ENCODE results near the gene FUZ. TPM values are rescaled to one million over a fixed set of nuclear protein-coding genes. Genes with fewer than 3 reads are reported as not detected.

Gene FUZ
- total and polyA plus RNA-seq, 9 donors: 14.6 to 23.8 (median 17.4) TPM

DNA sequence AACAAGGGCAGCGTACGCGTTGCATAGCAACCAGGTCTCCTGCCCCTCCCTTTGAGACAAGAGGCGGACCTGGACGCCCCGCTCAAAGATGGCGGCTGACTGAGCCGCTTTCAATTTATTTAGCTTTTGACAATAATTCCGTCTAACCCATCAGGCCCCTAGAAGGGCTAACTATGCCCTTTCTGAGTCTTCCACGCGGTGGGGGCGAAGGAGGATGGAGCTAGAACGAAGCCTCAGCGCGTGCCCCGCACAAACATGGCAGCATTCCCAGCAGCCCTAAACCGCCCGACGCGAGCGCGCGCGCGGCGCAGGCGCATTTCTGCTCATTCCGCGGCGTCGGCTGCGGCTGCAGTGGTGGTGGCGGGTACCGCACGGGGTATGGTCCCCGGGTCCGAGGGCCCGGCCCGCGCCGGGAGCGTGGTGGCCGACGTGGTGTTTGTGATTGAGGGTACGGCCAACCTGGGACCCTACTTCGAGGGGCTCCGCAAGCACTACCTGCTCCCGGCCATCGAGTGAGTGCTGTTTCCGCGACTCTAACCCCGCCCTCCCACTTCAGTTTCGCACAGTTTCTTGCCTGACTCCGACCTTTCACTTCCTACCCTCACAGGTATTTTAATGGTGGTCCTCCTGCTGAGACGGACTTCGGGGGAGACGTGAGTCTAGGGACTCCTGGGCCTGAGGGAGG, 5.0 kb upstream of the FUZ start, which contains the start of gene MED25:
Gene MED25, plus strand, starts transcription at position 326 of the 685 bp plus-strand sequence. Its CDS starts 53 bp downstream, at position 379.
- Histone ChIP-seq H3K4me1 (ENCODE audit: control insufficient read depth, insufficient read depth, low read length) (peaks cover 18% of the 10 kb centered on the region), H3K36me3 (ENCODE audit: control insufficient read depth, insufficient read depth, low read length) (peaks cover 7% of the 10 kb centered on the region), H3K27ac (ENCODE audit: low read length) (peak within 1 kb of the TSS; percentile 99), H3K27me3 (ENCODE audit: control insufficient read depth, insufficient read depth, low read length) (no peaks in the 10 kb centered on the region), H3K9me3 (replicated peaks; ENCODE audit: control insufficient read depth, low read depth, low read length) (no peaks in the 10 kb centered on the region), H3K4me3 (ENCODE audit: low read length) (peak within 1 kb of the TSS; percentile 71)
- under 1% methylated on average over 34 of the region's 57 CpGs for WGBS (ENCODE audit: insufficient coverage)
- DNase-seq: peak; percentile 94

DNA sequence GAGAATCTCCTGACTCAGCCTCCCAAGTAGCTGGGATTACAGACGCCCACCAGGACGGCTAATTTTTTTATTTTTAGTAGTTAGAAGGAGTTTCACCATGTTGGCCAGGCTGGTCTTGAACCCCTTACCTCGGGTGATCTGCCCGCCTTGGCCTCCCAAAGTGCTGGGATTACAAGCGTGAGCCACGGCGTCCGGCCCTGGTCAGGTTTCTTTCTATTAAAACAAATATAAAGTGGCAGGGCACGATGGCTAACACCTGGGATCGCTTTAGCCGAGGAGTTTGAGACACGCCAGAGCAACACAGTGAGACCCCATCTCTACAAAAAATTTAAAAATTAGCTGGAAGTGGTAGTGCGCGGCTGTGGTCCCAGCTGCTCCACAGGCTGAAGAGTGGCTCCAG, 3.5 kb upstream of the FUZ start:
- peak overlapping the region; percentile 99 for H3K27ac ChIP-seq (ENCODE audit: low read length)
- no peak overlapping the region for H3K4me3 ChIP-seq (ENCODE audit: low read length)
- 41% methylated on average over 7 of the region's 14 CpGs for WGBS (ENCODE audit: insufficient coverage)
- H3K9me3 ChIP-seq (replicated peaks; ENCODE audit: control insufficient read depth, low read depth, low read length): no peaks in the 10 kb centered on the region
- no peaks in the 10 kb centered on the region for H3K27me3 ChIP-seq (ENCODE audit: control insufficient read depth, insufficient read depth, low read length)
- no peak for DNase-seq
- H3K36me3 ChIP-seq (ENCODE audit: control insufficient read depth, insufficient read depth, low read length): peaks cover 6% of the 10 kb centered on the region
- H3K4me1 ChIP-seq (ENCODE audit: control insufficient read depth, insufficient read depth, low read length): peaks cover 29% of the 10 kb centered on the region

DNA sequence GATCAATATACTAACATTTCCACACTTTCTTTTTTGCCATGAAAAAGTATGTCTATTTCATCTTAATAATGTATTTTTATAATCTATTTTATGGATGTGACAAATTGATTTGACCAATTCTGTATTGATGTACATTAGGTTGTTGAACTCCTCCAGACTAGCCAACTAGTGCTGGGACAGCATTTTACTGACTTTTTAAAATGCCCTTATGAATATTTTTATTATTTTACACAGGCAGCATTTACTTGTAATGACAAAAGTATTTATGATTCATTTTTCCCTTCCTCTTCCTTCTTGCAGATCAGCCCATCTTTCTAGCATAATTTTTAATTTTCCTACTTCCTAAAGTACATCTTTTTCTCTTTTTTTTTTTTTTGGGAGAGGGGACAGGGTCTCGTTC, 918 bp upstream of the FUZ start:
- no CpG with 5 or more reads among the region's 1 CpG for WGBS (ENCODE audit: insufficient coverage)
- DNase-seq: peak; percentile 25
- H3K36me3 ChIP-seq (ENCODE audit: control insufficient read depth, insufficient read depth, low read length): no peaks in the 10 kb centered on the region
- H3K4me1 ChIP-seq (ENCODE audit: control insufficient read depth, insufficient read depth, low read length): peaks cover 34% of the 10 kb centered on the region
- peak overlapping the region; percentile 99 for H3K27ac ChIP-seq (ENCODE audit: low read length)
- H3K27me3 ChIP-seq (ENCODE audit: control insufficient read depth, insufficient read depth, low read length): no peaks in the 10 kb centered on the region
- no peaks in the 10 kb centered on the region for H3K9me3 ChIP-seq (replicated peaks; ENCODE audit: control insufficient read depth, low read depth, low read length)
- H3K4me3 ChIP-seq (ENCODE audit: low read length): peak overlapping the region; percentile 86

DNA sequence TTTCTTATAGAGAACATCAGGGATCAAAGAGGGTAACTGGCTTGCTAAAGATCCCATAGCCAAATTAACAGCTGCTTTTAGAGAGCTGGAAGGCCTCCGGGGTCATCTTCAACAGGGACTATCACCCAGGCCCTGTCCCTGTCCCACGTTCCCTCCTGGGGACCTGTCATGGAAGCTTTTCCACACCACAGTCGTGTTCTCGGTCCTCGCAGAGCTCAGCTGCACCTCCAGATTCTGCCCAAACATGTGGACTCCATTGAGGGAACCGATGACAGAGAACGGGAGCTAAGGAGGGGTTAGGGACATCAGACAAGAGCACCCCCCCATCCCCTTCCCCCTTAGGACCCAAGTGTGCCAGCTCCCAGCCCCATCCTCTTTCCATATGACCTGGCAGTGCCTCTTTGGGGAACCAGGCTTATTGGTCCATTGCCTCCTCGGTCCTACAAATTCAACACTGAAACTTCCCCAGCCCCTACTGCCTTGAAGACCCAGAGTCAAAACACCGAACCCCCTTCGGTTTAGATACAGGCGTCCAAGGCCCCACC, 568 bp downstream of the FUZ start:
- Histone ChIP-seq H3K27me3 (ENCODE audit: control insufficient read depth, insufficient read depth, low read length) (no peaks in the 10 kb centered on the region), H3K4me3 (ENCODE audit: low read length) (peak overlapping the region; percentile 86), H3K9me3 (replicated peaks; ENCODE audit: control insufficient read depth, low read depth, low read length) (no peaks in the 10 kb centered on the region), H3K36me3 (ENCODE audit: control insufficient read depth, insufficient read depth, low read length) (no peaks in the 10 kb centered on the region), H3K27ac (ENCODE audit: low read length) (peak overlapping the region; percentile 99), H3K4me1 (ENCODE audit: control insufficient read depth, insufficient read depth, low read length) (peaks cover 35% of the 10 kb centered on the region)
- DNase-seq: no peak
- WGBS (ENCODE audit: insufficient coverage): 29% methylated on average over 8 of the region's 11 CpGs

DNA sequence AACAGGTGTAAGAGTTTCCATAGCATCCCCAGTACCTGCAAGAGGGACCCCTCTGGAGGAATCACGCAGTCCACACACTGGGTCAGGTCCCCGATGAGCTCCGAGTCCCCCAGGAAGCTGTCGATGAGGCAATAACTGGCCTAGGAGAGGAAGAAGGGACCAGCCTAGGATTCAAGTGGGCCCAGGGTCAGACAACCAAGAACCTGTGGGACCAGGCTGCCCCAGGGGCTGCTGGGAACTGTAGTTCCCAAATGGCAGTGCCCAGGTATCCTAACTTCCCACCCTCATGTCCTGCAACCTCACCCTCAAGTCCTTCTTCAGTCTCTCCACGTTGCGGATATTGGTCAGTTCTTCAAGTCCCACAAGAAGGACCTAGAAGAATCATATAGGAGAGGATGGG, 1.8 kb downstream of the FUZ start:
- WGBS (ENCODE audit: insufficient coverage): 95% methylated on average over 5 of the region's 6 CpGs
- Histone ChIP-seq H3K27me3 (ENCODE audit: control insufficient read depth, insufficient read depth, low read length) (no peaks in the 10 kb centered on the region), H3K4me3 (ENCODE audit: low read length) (no peak overlapping the region), H3K27ac (ENCODE audit: low read length) (no peak overlapping the region), H3K9me3 (replicated peaks; ENCODE audit: control insufficient read depth, low read depth, low read length) (no peaks in the 10 kb centered on the region), H3K36me3 (ENCODE audit: control insufficient read depth, insufficient read depth, low read length) (peaks cover 11% of the 10 kb centered on the region), H3K4me1 (ENCODE audit: control insufficient read depth, insufficient read depth, low read length) (peaks cover 29% of the 10 kb centered on the region)
- peak; percentile 20 for DNase-seq

DNA sequence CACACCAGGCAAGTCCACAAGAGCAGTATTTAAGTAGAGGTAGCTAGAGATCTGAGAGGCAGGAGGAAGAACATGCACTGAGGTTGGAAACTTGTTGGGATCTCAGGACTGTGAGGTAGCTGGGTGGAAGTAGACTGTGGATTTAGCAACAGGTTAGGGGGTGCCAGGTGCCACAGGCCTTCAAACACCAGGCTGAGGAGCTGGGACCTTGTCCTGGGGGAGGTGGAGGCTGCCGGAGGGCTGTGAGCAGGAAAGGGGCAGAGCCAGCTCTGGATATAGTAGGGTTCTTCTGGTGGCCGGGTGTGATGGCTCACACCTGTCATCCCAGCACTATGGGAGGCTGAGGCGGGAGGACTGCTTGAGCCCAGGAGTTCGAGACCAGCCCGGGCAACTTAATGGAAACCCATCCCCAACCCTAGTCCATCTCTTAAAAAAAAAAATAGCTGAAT, 3.1 kb downstream of the FUZ start:
- Histone ChIP-seq H3K9me3 (replicated peaks; ENCODE audit: control insufficient read depth, low read depth, low read length) (no peaks in the 10 kb centered on the region), H3K4me3 (ENCODE audit: low read length) (no peak overlapping the region), H3K27ac (ENCODE audit: low read length) (peak overlapping the region; percentile 88), H3K4me1 (ENCODE audit: control insufficient read depth, insufficient read depth, low read length) (peaks cover 27% of the 10 kb centered on the region), H3K36me3 (ENCODE audit: control insufficient read depth, insufficient read depth, low read length) (peaks cover 22% of the 10 kb centered on the region), H3K27me3 (ENCODE audit: control insufficient read depth, insufficient read depth, low read length) (no peaks in the 10 kb centered on the region)
- DNase-seq: no peak
- WGBS (ENCODE audit: insufficient coverage): 75% methylated on average over 4 of the region's 5 CpGs

DNA sequence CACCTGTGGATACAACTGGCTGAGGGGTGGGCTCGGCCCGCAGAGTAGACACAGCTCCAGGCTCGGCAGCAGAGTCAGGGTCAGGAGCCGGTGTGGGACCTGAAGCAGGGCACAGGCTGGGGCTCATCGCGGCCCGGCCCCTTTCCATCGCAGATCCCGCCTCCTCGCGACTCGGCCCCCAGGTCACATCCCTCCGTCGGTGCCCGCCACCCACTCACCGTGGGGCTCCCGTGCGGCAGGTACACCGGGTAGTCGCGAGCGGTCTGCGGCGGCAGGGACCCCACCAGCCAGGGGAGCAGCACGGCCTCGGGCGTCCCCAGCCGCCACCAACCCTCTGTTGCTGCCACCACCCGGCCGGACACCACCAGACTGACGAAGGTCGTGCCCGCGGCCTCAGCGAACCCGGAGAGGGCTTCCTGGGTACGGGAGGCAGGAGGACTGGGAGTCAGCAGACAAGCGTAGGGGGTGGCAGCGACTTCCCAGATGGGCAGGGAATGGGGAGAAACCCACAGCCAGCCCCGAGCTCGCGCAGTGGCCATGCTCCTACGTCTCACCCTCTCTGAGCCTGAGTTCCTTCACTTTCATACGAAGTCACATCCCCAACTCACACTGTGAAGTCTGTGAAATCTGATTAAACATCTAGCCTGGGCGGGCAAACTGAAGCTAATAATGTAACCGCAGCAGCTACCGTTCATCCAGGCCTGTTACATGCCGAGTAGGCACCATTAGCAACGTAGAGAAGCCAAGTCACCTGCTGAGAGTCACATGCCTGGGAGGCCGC, 3.7 kb downstream of the FUZ start:
- peak overlapping the region; percentile 81 for H3K4me3 ChIP-seq (ENCODE audit: low read length)
- no peaks in the 10 kb centered on the region for H3K27me3 ChIP-seq (ENCODE audit: control insufficient read depth, insufficient read depth, low read length)
- peaks cover 27% of the 10 kb centered on the region for H3K4me1 ChIP-seq (ENCODE audit: control insufficient read depth, insufficient read depth, low read length)
- peak; percentile 54 for DNase-seq
- no peaks in the 10 kb centered on the region for H3K9me3 ChIP-seq (replicated peaks; ENCODE audit: control insufficient read depth, low read depth, low read length)
- H3K36me3 ChIP-seq (ENCODE audit: control insufficient read depth, insufficient read depth, low read length): peaks cover 27% of the 10 kb centered on the region
- WGBS (ENCODE audit: insufficient coverage): 9% methylated on average over 31 of the region's 50 CpGs
- H3K27ac ChIP-seq (ENCODE audit: low read length): peak overlapping the region; percentile 88

DNA sequence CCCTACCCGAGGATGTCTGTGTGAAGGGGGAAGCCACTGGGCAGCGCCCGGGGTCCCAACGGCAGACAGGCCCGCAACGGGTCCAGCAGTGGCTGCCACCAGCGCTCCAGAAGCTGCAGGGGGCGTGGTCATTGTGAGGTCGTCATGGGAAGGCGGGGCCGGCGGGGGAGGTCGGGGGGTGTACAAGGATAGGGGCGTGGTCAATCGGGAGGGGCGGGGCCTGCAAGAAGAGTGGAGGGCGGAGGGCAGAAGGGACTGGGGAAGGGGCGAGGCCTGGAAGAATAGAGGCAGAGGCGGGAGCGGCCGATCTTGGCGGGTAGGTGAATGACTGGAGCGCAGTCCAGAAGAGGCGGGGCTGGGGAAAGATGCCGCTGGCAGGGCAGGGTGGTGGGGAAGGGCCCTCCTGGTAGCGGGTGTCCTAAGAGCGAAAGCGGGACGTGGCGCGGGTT, 4.4 kb downstream of the FUZ start:
- peak; percentile 93 for DNase-seq
- Histone ChIP-seq H3K27ac (ENCODE audit: low read length) (peak overlapping the region; percentile 88), H3K36me3 (ENCODE audit: control insufficient read depth, insufficient read depth, low read length) (peaks cover 32% of the 10 kb centered on the region), H3K9me3 (replicated peaks; ENCODE audit: control insufficient read depth, low read depth, low read length) (no peaks in the 10 kb centered on the region), H3K4me3 (ENCODE audit: low read length) (peak overlapping the region; percentile 81), H3K4me1 (ENCODE audit: control insufficient read depth, insufficient read depth, low read length) (peaks cover 27% of the 10 kb centered on the region), H3K27me3 (ENCODE audit: control insufficient read depth, insufficient read depth, low read length) (no peaks in the 10 kb centered on the region)
- 3% methylated on average over 30 of the region's 31 CpGs for WGBS (ENCODE audit: insufficient coverage)

DNA sequence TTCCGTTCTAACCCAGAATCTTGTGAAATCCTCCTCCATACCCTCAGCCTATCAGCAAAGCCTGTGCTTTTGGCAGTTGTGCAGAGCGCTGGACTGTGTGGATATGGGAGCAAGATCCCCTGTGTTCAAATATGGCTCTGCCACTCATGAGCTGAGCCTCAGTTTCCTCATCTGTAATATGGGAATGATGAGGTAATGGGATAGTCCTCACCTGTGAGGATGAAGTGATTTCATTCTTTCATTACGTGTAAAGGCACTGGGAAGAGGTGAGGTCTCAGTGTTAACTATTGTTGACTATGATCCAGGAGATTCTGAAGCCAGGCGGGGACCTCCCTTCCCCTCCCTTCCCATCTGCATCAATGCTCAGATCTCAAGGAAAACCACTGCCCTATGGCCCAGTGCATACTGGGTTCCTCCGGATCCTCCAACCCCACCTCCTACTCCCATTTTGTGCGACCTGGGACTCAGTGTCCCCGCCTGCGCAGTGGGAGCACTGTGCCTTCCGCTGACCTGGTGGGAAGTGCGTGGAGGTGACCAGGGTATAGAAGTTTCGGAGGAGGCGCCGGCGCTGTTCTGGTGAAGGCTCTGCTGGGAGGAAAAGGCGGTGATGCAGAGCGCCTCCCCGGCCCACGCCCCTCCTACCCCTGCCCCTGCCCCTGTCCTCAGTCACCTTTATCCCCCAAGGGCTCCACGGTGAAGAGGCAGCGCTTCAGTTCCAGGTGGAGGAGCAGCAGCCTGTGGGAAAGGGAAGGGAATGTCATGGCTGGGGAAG, 5.0 kb downstream of the FUZ start:
- no peaks in the 10 kb centered on the region for H3K27me3 ChIP-seq (ENCODE audit: control insufficient read depth, insufficient read depth, low read length)
- H3K4me1 ChIP-seq (ENCODE audit: control insufficient read depth, insufficient read depth, low read length): peaks cover 28% of the 10 kb centered on the region
- H3K4me3 ChIP-seq (ENCODE audit: low read length): no peak overlapping the region
- WGBS (ENCODE audit: insufficient coverage): 80% methylated on average over 1 of the region's 20 CpGs
- H3K27ac ChIP-seq (ENCODE audit: low read length): peak overlapping the region; percentile 74
- DNase-seq: peak; percentile 34
- no peaks in the 10 kb centered on the region for H3K9me3 ChIP-seq (replicated peaks; ENCODE audit: control insufficient read depth, low read depth, low read length)
- peaks cover 38% of the 10 kb centered on the region for H3K36me3 ChIP-seq (ENCODE audit: control insufficient read depth, insufficient read depth, low read length)
